RWPE2 (cell line): ENCODE measurements around the gene SALL3.

Experiments
- ATAC-seq: fragments of 200-7000 bp; cut with Tn5 transposase; 3 replicates; pipeline ENCODE4 v1.9.1; 2021; ENCODE audit warnings: low read depth
- DNase-seq: peaks from one replicate; pipeline ENCODE4 v3.0.0-alpha.2; 2020; ENCODE audit warnings: low spot score
- H3K27ac ChIP-seq: fragments of 450-650 bp; 2 replicates; pipeline ENCODE4 v1.5.1; 2017; ENCODE audit warnings: mild to moderate bottlenecking; ENCODE audit not compliant: poor library complexity, severe bottlenecking
- H3K27me3 ChIP-seq: fragments of 250-450 bp; sonication (Bioruptor Pico); 2 replicates; pipeline ENCODE4 v1.5.1; 2021; ENCODE audit warnings: mild to moderate bottlenecking, moderate library complexity; ENCODE audit not compliant: insufficient read depth, poor library complexity, severe bottlenecking
- H3K36me3 ChIP-seq: fragments of 250-450 bp; sonication (Bioruptor Pico); 2 replicates; pipeline ENCODE4 v1.5.1; 2020; ENCODE audit warnings: low read depth, mild to moderate bottlenecking, moderate library complexity
- H3K4me1 ChIP-seq: fragments of 250-450 bp; sonication (Bioruptor Pico); 2 replicates; pipeline ENCODE4 v1.5.1; 2021; ENCODE audit warnings: mild to moderate bottlenecking, moderate library complexity; ENCODE audit not compliant: insufficient read depth, poor library complexity, severe bottlenecking
- H3K4me3 ChIP-seq: fragments of 250-450 bp; sonication (Bioruptor Pico); 2 replicates; pipeline ENCODE4 v1.5.1; 2021; ENCODE audit warnings: mild to moderate bottlenecking, moderate library complexity; ENCODE audit not compliant: severe bottlenecking
- H3K9me3 ChIP-seq: fragments of 250-450 bp; sonication (Bioruptor Pico); 2 replicates; pipeline ENCODE4 v1.5.1; 2021; ENCODE audit warnings: mild to moderate bottlenecking, moderate library complexity; ENCODE audit not compliant: severe bottlenecking
- CTCF ChIP-seq: fragments of 450-650 bp; IDR thresholded peaks from one replicate; pipeline ENCODE4 v1.5.1; 2017; ENCODE audit warnings: mild to moderate bottlenecking, moderate library complexity; ENCODE audit not compliant: poor library complexity, severe bottlenecking

Gene SALL3

GRCh38 chr18:78994531-78994930 lies 14.9 kb downstream of the SALL3 start:
- TF ChIP-seq CTCF: no peak
- DNase-seq (peak; percentile 53), ATAC-seq (no peak)
- H3K27me3 ChIP-seq: no peaks in the 10 kb centered on the region
- no peaks in the 10 kb centered on the region for H3K4me1 ChIP-seq
- H3K9me3 ChIP-seq: no peaks in the 10 kb centered on the region
- H3K36me3 ChIP-seq: no peaks in the 10 kb centered on the region
- H3K27ac ChIP-seq: no peak overlapping the region
- H3K4me3 ChIP-seq: no peak overlapping the region

GRCh38 chr18:78994977-78995582 lies 15.5 kb downstream of the SALL3 start:
- DNase-seq: no peak
- H3K36me3 ChIP-seq: no peaks in the 10 kb centered on the region
- H3K27ac ChIP-seq: no peak overlapping the region
- no peak for ATAC-seq
- TF ChIP-seq CTCF: no peak
- H3K9me3 ChIP-seq: no peaks in the 10 kb centered on the region
- H3K4me3 ChIP-seq: no peak overlapping the region
- H3K4me1 ChIP-seq: no peaks in the 10 kb centered on the region
- no peaks in the 10 kb centered on the region for H3K27me3 ChIP-seq

- ATAC-seq: no peak
- Histone ChIP-seq H3K36me3 (no peaks in the 10 kb centered on the region), H3K4me1 (no peaks in the 10 kb centered on the region), H3K27me3 (peaks cover 5% of the 10 kb centered on the region), H3K9me3 (no peaks in the 10 kb centered on the region), H3K27ac (no peak overlapping the region), H3K4me3 (no peak overlapping the region)
- DNase-seq: no peak
- no peak for TF ChIP-seq CTCF
Measured at GRCh38 chr18:78995740-78996395, 16.2 kb downstream of the SALL3 start.

- H3K9me3 ChIP-seq: no peaks in the 10 kb centered on the region
- DNase-seq: no peak
- no peaks in the 10 kb centered on the region for H3K36me3 ChIP-seq
- TF ChIP-seq CTCF: no peak
- H3K4me1 ChIP-seq: no peaks in the 10 kb centered on the region
- no peak overlapping the region for H3K27ac ChIP-seq
- H3K4me3 ChIP-seq: no peak overlapping the region
- ATAC-seq: no peak
- H3K27me3 ChIP-seq: peaks cover 13% of the 10 kb centered on the region
Measured at GRCh38 chr18:78996741-78997490, 17.3 kb downstream of the SALL3 start.
